H1 (cell line): Measurements from ENCODE around the gene ILF3. TPM values are rescaled to one million over a fixed set of nuclear protein-coding genes. Genes with fewer than 3 reads are reported as not detected.

Experiments used
- CTCF ChIA-PET: fragments of 300-600 bp; sonication (Branson Sonifier 250); formaldehyde crosslinking; loops from one replicate; lab custom pipeline; 2021; ENCODE audit not compliant: partially characterized antibody; lab: Charles Lee
- POLR2A ChIA-PET: fragments of 300-600 bp; sonication (Branson Sonifier 250); formaldehyde crosslinking; loops from one replicate; lab custom pipeline; 2021; ENCODE audit warnings: inconsistent platforms; ENCODE audit not compliant: partially characterized antibody; lab: Charles Lee
- DNase-seq, 2 experiments: peaks; one replicate each; pipeline versions ENCODE4 v3.0.0 to v3.0.0-alpha.2; 2010 to 2022; ENCODE audit warnings: low spot score in 2 of 2, low read depth in 1 of 2, mixed read lengths in 1 of 2
- FAIRE-seq: peaks from 2 replicates; lab custom pipeline; 2011; peaks lifted over from hg19 to GRCh38; lab: Jason Lieb, UNC
- H2AFZ ChIP-seq: 2 replicates; pipeline ENCODE4 v1.8.1; 2012; ENCODE audit warnings: low read length, inconsistent platforms
- H2AK5ac ChIP-seq: 2 replicates; pipeline ENCODE4 v1.6.1; 2013; ENCODE audit warnings: low read depth, low read length
- H2BK120ac ChIP-seq: replicated peaks from 2 replicates; pipeline ENCODE3; 2013; ENCODE audit warnings: low read depth, low read length, inconsistent platforms
- H2BK12ac ChIP-seq: 2 replicates; pipeline ENCODE4 v1.6.1; 2013; ENCODE audit warnings: low read depth, low read length
- H2BK15ac ChIP-seq: 2 replicates; pipeline ENCODE4 v1.6.1; 2013; ENCODE audit warnings: low read length
- H2BK20ac ChIP-seq: 2 replicates; pipeline ENCODE4 v1.6.1; 2013; ENCODE audit warnings: low read length
- H2BK5ac ChIP-seq: 2 replicates; pipeline ENCODE4 v1.6.1; 2013; ENCODE audit warnings: low read depth, low read length
- H3K14ac ChIP-seq: 2 replicates; pipeline ENCODE4 v1.6.1; 2013; ENCODE audit warnings: inconsistent platforms; ENCODE audit not compliant: insufficient read length
- H3K18ac ChIP-seq: 2 replicates; pipeline ENCODE4 v1.6.1; 2013; ENCODE audit warnings: low read length; ENCODE audit errors: extremely low read depth
- H3K23ac ChIP-seq: 2 replicates; pipeline ENCODE4 v1.6.1; 2013; ENCODE audit warnings: inconsistent platforms; ENCODE audit not compliant: insufficient read length
- H3K23me2 ChIP-seq: 2 replicates; pipeline ENCODE4 v1.6.1; 2013; ENCODE audit warnings: low read depth, low read length
- H3K27ac ChIP-seq: 2 replicates; pipeline ENCODE4 v1.6.1; 2011; ENCODE audit warnings: low read depth, low read length, inconsistent platforms
- H3K27me3 ChIP-seq, 4 experiments: replicated peaks in 1 of 4; 1 replicate in 1 of 4; 2 replicates in 3 of 4; pipeline versions ENCODE4 v1.6.1 to v1.8.1; 2011 to 2013; ENCODE audit warnings: low read length in 3 of 4, mild to moderate bottlenecking in 3 of 4, inconsistent platforms in 2 of 4, mixed read lengths in 2 of 4, moderate library complexity in 1 of 4; ENCODE audit not compliant: control insufficient read depth in 3 of 4, insufficient read depth in 3 of 4; ENCODE audit errors: extremely low read depth in 1 of 4
- H3K36me3 ChIP-seq, 4 experiments: 2 replicates each; pipeline versions ENCODE4 v1.6.1 to v1.8.1; 2011 to 2013; ENCODE audit warnings: mild to moderate bottlenecking in 4 of 4, low read length in 3 of 4, moderate library complexity in 2 of 4, control low read depth in 1 of 4, inconsistent platforms in 1 of 4; ENCODE audit not compliant: insufficient read depth in 4 of 4, control insufficient read depth in 2 of 4
- H3K4ac ChIP-seq: replicated peaks from 2 replicates; pipeline ENCODE3; 2013; ENCODE audit warnings: low read length, low read depth, mixed read lengths, inconsistent platforms; ENCODE audit not compliant: insufficient read length
- H3K4me1 ChIP-seq, 4 experiments: replicated peaks in 1 of 4; 1 replicate in 1 of 4; 2 replicates in 3 of 4; pipeline versions ENCODE4 v1.6.1 to v1.8.1; 2011 to 2013; ENCODE audit warnings: low read length in 3 of 4, inconsistent platforms in 2 of 4, mixed read lengths in 1 of 4; ENCODE audit not compliant: insufficient read depth in 4 of 4, control insufficient read depth in 3 of 4
- H3K4me2 ChIP-seq, 2 experiments: 2 replicates each; pipeline versions ENCODE4 v1.6.1 to v1.8.1; 2011 to 2013; ENCODE audit warnings: low read depth in 2 of 2, low read length in 2 of 2, control low read depth in 1 of 2, inconsistent platforms in 1 of 2, mild to moderate bottlenecking in 1 of 2; ENCODE audit not compliant: insufficient read depth in 1 of 2
- H3K4me3 ChIP-seq, 4 experiments: fragments of 200-600, 300-600 bp in 1 of 4; sonication (generic), shearing (Covaris generic), sonication (Bioruptor Twin) in 1 of 4; 2 replicates each; pipeline versions ENCODE4 v1.5.1 to v1.8.1; 2011 to 2016; ENCODE audit warnings: low read length in 4 of 4, low read depth in 3 of 4, control low read depth in 2 of 4, inconsistent platforms in 2 of 4, mild to moderate bottlenecking in 2 of 4, mixed read lengths in 1 of 4, moderate library complexity in 1 of 4; ENCODE audit not compliant: insufficient read depth in 2 of 4; ENCODE audit errors: extremely low read depth in 1 of 4
- H3K56ac ChIP-seq: replicated peaks from 2 replicates; pipeline ENCODE3; 2013; ENCODE audit warnings: low read depth, mild to moderate bottlenecking, mixed read lengths, low read length, inconsistent platforms; ENCODE audit not compliant: insufficient read length
- H3K79me1 ChIP-seq: 2 replicates; pipeline ENCODE4 v1.6.1; 2013; ENCODE audit warnings: low read depth, low read length, control low read depth
- H3K79me2 ChIP-seq, 2 experiments: 2 replicates each; pipeline versions ENCODE4 v1.6.1 to v1.8.1; 2012 to 2013; ENCODE audit warnings: low read length in 2 of 2, mild to moderate bottlenecking in 2 of 2, inconsistent platforms in 1 of 2; ENCODE audit not compliant: insufficient read depth in 2 of 2, control insufficient read depth in 1 of 2
- H3K9ac ChIP-seq, 4 experiments: replicated peaks in 1 of 4; 1 replicate in 1 of 4; 2 replicates in 3 of 4; pipeline versions ENCODE4 v1.6.1 to v1.8.1; 2011 to 2013; ENCODE audit warnings: low read depth in 3 of 4, low read length in 3 of 4, control low read depth in 2 of 4, mild to moderate bottlenecking in 2 of 4, moderate library complexity in 2 of 4, inconsistent platforms in 1 of 4; ENCODE audit errors: extremely low read depth in 1 of 4
- H3K9me3 ChIP-seq, 2 experiments: 2 replicates each; pipeline versions ENCODE4 v1.6.1 to v1.8.1; 2012 to 2013; ENCODE audit warnings: mild to moderate bottlenecking in 2 of 2, moderate library complexity in 2 of 2, control low read depth in 1 of 2, inconsistent platforms in 1 of 2, low read depth in 1 of 2, low read length in 1 of 2, mixed read lengths in 1 of 2; ENCODE audit not compliant: insufficient read depth in 2 of 2
- H4K20me1 ChIP-seq, 2 experiments: replicated peaks in 1 of 2; 2 replicates each; pipeline versions ENCODE3 to v1.8.1; 2011 to 2013; ENCODE audit warnings: inconsistent platforms in 2 of 2, low read length in 2 of 2, mild to moderate bottlenecking in 1 of 2; ENCODE audit not compliant: insufficient read depth in 2 of 2, control insufficient read depth in 1 of 2
- H4K5ac ChIP-seq: 2 replicates; pipeline ENCODE4 v1.6.1; 2013; ENCODE audit warnings: low read length, low read depth, mixed read lengths, inconsistent platforms; ENCODE audit not compliant: insufficient read length
- H4K8ac ChIP-seq: 2 replicates; pipeline ENCODE4 v1.8.0; 2013; ENCODE audit warnings: mild to moderate bottlenecking, moderate library complexity, low read length, inconsistent platforms; ENCODE audit not compliant: insufficient read depth; ENCODE audit errors: extremely low read depth
- H4K91ac ChIP-seq: replicated peaks from 2 replicates; pipeline ENCODE3; 2013; ENCODE audit warnings: low read length, mixed read lengths, inconsistent platforms; ENCODE audit not compliant: insufficient read length
- JUN ChIP-seq: IDR thresholded peaks from 2 replicates; pipeline ENCODE4 v1.6.1; 2011; ENCODE audit warnings: low read depth, mild to moderate bottlenecking, improper control_type of control experiment, low read length
- KDM1A ChIP-seq: fragments of 200-600, 300-600 bp; sonication (generic); IDR thresholded peaks from 2 replicates; pipeline ENCODE4 v1.7.1; 2016; ENCODE audit warnings: mild to moderate bottlenecking, low read length, borderline replicate concordance
- TEAD4 ChIP-seq: IDR thresholded peaks from 2 replicates; pipeline ENCODE4 v1.6.1; 2012; ENCODE audit warnings: low read depth, low read length, inconsistent platforms, mixed read lengths
- WGBS, 2 experiments: shearing (Covaris generic) in 1 of 2; methylation state at CpG; one replicate each; pipeline versions ENCODE4 v1.1.6 to v1.1.7; 2013 to 2015; ENCODE audit warnings: low lambda C conversion rate in 2 of 2, mixed read lengths in 2 of 2, inconsistent platforms in 1 of 2, low coverage in 1 of 2, missing lambda C conversion rate in 1 of 2; ENCODE audit not compliant: insufficient replicate concordance in 2 of 2, insufficient coverage in 1 of 2, insufficient read length in 1 of 2; ENCODE audit errors: extremely low coverage in 1 of 2, missing lambda C conversion rate in 1 of 2; 5-methylcytosine and 5-hydroxymethylcytosine counted together
- polyA plus RNA-seq, 7 experiments: library from polyadenylated mRNA; depleted of rRNA in 3 of 7; stranded (reverse) in 5 of 7; unstranded in 2 of 7; fragments of >200 nt in 5 of 7; fragments of 200-250 nt in 2 of 7; gene quantifications; 1 replicate in 5 of 7; 2 replicates in 1 of 7; 4 replicates in 1 of 7; pipeline versions ENCODE4 v1.2.1 to v1.2.3, GENCODE V29; 2011 to 2013; ENCODE audit warnings: missing spikeins in 2 of 7, mixed read lengths in 2 of 7
- total RNA-seq: library from RNA; stranded (reverse); fragmentation: NEBNext Ultra II Directional; extraction: Animal tissue kit (Norgen Biotek cat#: 25700); gene quantifications from 2 replicates; pipeline ENCODE4 v1.2.1, GENCODE V29; 2021
- TF ChIP-seq, protein P1 (sequence below): IDR thresholded peaks from 2 replicates; pipeline ENCODE4 v1.6.1; 2011; ENCODE audit warnings: low read length, improper control_type of control experiment

The ILF3 gene
- total and polyA plus RNA-seq, 2 of the 8 experiments (the other 6 are each of a cell fraction or from before 2014, with no cell fraction given), result 291 to 695 TPM

DNA sequence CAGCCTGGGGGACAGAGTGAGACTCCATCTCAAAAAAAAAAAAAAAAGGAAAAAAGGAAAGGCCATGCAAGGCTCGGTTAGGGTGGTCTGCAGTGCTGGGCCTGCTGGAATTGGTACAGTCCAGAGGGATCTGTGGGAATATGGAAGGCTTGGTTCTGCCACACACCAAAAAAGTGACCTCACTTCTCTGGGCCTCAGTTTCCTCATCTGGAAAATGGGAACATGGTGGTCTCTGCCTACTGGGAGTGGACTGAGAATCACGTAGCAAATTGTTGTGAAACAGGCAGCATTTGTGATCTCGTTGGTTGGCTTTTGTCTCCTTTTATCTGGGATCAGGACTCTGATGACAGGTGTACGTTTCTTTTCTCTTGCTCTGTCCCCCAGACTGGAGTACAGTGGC, 71.3 kb downstream of the ILF3 start:
- TF ChIP-seq JUN (no peak), TEAD4 (no peak), KDM1A (peak; percentile 20; the same call in 1 of the 2 replicates)
- TF ChIP-seq, protein P1, sequence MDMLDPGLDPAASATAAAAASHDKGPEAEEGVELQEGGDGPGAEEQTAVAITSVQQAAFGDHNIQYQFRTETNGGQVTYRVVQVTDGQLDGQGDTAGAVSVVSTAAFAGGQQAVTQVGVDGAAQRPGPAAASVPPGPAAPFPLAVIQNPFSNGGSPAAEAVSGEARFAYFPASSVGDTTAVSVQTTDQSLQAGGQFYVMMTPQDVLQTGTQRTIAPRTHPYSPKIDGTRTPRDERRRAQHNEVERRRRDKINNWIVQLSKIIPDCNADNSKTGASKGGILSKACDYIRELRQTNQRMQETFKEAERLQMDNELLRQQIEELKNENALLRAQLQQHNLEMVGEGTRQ, result no peak
- H3K9me3 ChIP-seq, result no peaks in the 10 kb centered on the region
- peaks cover 11 to 27% of the 10 kb centered on the region in 2 experiments for H4K20me1 ChIP-seq

More for the DNA sequence above, 71.3 kb downstream of the ILF3 start:
- FAIRE-seq, result no peak
- H4K5ac ChIP-seq, result no peak overlapping the region
- 90% methylated on average over 3 of the region's 4 CpGs; no CpG with 5 or more reads in 1 of the 2 experiments for WGBS, 2 experiments
- H2BK12ac ChIP-seq, result no peak overlapping the region
- peaks cover 24 to 92% of the 10 kb centered on the region in 2 experiments for H3K79me2 ChIP-seq
- H3K79me1 ChIP-seq, result peaks cover 17% of the 10 kb centered on the region
- DNase-seq, result no peak
- H3K4ac ChIP-seq, result no peak overlapping the region
- H2BK15ac ChIP-seq, result no peak overlapping the region
- H3K56ac ChIP-seq, result no peak overlapping the region
- H3K27ac ChIP-seq, result no peak overlapping the region
- H3K4me1 ChIP-seq, result no peaks in the 10 kb centered on the region
- POLR2A ChIA-PET, result no interaction called here
- CTCF ChIA-PET, result no interaction called here
- H3K23me2 ChIP-seq, result no peaks in the 10 kb centered on the region
- H2AK5ac ChIP-seq, result no peak overlapping the region
- no peak overlapping the region for H3K18ac ChIP-seq
- H2BK120ac ChIP-seq, result no peak overlapping the region
- H3K27me3 ChIP-seq, result no peaks in the 10 kb centered on the region
- H3K4me2 ChIP-seq, result no peak overlapping the region
- peaks cover 0 to 3% (median 0%) of the 10 kb centered on the region in 4 experiments; a peak in 1 of 8 replicates for H3K36me3 ChIP-seq
- no peak overlapping the region; the same call in 1 of the 2 replicates for H4K8ac ChIP-seq
- no peak overlapping the region for H2BK5ac ChIP-seq
- H2AFZ ChIP-seq, result no peak overlapping the region
- H3K9ac ChIP-seq, result no peak overlapping the region
- H3K4me3 ChIP-seq, result no peak overlapping the region
- H3K23ac ChIP-seq, result no peak overlapping the region
- H3K14ac ChIP-seq, result no peak overlapping the region
- H4K91ac ChIP-seq, result no peak overlapping the region
- no peak overlapping the region for H2BK20ac ChIP-seq
